ENCODE measurements around the gene ELAVL3. TPM values are rescaled to one million over a fixed set of nuclear protein-coding genes. Genes with fewer than 3 reads are reported as not detected.
A peak's percentile ranks its signal among the peaks of the same experiment; 100 is the strongest.
"Not testable (repeated sequence)": the region's sequence is repeated elsewhere in the genome, so short reads cannot be mapped to it uniquely, and the experiment has no call there.

Gene ELAVL3
- total RNA-seq, 1 donor from 2014 or later: 0.66 TPM

- H3K36me3 ChIP-seq: peaks cover 40% of the 10 kb centered on the region
- no peaks in the 10 kb centered on the region for H3K9me3 ChIP-seq (replicated peaks)
- peak within 1 kb of the TSS; percentile 78 for H3K27ac ChIP-seq (replicated peaks)
- peaks cover 23% of the 10 kb centered on the region for H3K4me1 ChIP-seq
- peak; percentile 87 for TF ChIP-seq CTCF (IDR thresholded peaks at IDR 0.05; ENCODE audit: borderline replicate concordance)
- peak within 1 kb of the TSS; percentile 85 for H3K4me3 ChIP-seq
- peak; percentile 98 for DNase-seq
- intact Hi-C loops (cut with micrococcal nuclease): no loop called here
- no peaks in the 10 kb centered on the region for H3K27me3 ChIP-seq (ENCODE audit: low read depth)
Measured at GRCh38 chr19:11435057-11435832, 45.6 kb downstream of the ELAVL3 start, which contains the start of the genes ODAD3 and PRKCSH. TSS of gene ODAD3 (minus strand) at chr19:11435121. CDS start at chr19:11435016, 105 bp downstream. TSS of gene PRKCSH (plus strand) at chr19:11435635. CDS start at chr19:11436118, 483 bp downstream.

GRCh38 chr19:11434703-11435056 is 46.2 kb downstream of the ELAVL3 start:
- Histone ChIP-seq H3K27ac (replicated peaks) (peak overlapping the region; percentile 78), H3K4me3 (peak overlapping the region; percentile 85), H3K36me3 (peaks cover 34% of the 10 kb centered on the region), H3K27me3 (ENCODE audit: low read depth) (no peaks in the 10 kb centered on the region), H3K4me1 (peaks cover 23% of the 10 kb centered on the region), H3K9me3 (replicated peaks) (no peaks in the 10 kb centered on the region)
- TF ChIP-seq CTCF (IDR thresholded peaks at IDR 0.05; ENCODE audit: borderline replicate concordance): no peak
- no peak for DNase-seq
- intact Hi-C loops (cut with micrococcal nuclease): no loop called here

GRCh38 chr19:11433526-11433925 is 47.3 kb downstream of the ELAVL3 start:
- Histone ChIP-seq H3K4me1 (peaks cover 23% of the 10 kb centered on the region), H3K36me3 (peaks cover 23% of the 10 kb centered on the region)
- H3K4me3 ChIP-seq; intact Hi-C loops (cut with micrococcal nuclease); DNase-seq; H3K27ac ChIP-seq (replicated peaks); H3K27me3 ChIP-seq (ENCODE audit: low read depth); H3K9me3 ChIP-seq (replicated peaks): not testable (repeated sequence)

- H3K4me1 ChIP-seq: peaks cover 21% of the 10 kb centered on the region
- DNase-seq: no peak
- intact Hi-C loops (cut with micrococcal nuclease): no loop called here
- no peaks in the 10 kb centered on the region for H3K9me3 ChIP-seq (replicated peaks)
- no peak for TF ChIP-seq CTCF (IDR thresholded peaks at IDR 0.05; ENCODE audit: borderline replicate concordance)
- no peak overlapping the region for H3K4me3 ChIP-seq
- H3K36me3 ChIP-seq: no peaks in the 10 kb centered on the region
- no peak overlapping the region for H3K27ac ChIP-seq (replicated peaks)
- peaks cover 28% of the 10 kb centered on the region for H3K27me3 ChIP-seq (ENCODE audit: low read depth)
Measured at GRCh38 chr19:11426656-11427055, 54.2 kb downstream of the ELAVL3 start.

- no peak for TF ChIP-seq CTCF (IDR thresholded peaks at IDR 0.05; ENCODE audit: borderline replicate concordance)
- Histone ChIP-seq H3K27ac (replicated peaks) (no peak overlapping the region), H3K27me3 (ENCODE audit: low read depth) (peaks cover 36% of the 10 kb centered on the region), H3K9me3 (replicated peaks) (no peaks in the 10 kb centered on the region), H3K4me3 (no peak overlapping the region), H3K4me1 (peaks cover 29% of the 10 kb centered on the region), H3K36me3 (no peaks in the 10 kb centered on the region)
- intact Hi-C loops (cut with micrococcal nuclease): no loop called here
- DNase-seq: no peak
Measured at GRCh38 chr19:11425719-11426457, 55.0 kb downstream of the ELAVL3 start.

- Histone ChIP-seq H3K4me3 (no peak overlapping the region), H3K36me3 (no peaks in the 10 kb centered on the region), H3K27me3 (ENCODE audit: low read depth) (peaks cover 57% of the 10 kb centered on the region), H3K9me3 (replicated peaks) (no peaks in the 10 kb centered on the region), H3K4me1 (peaks cover 48% of the 10 kb centered on the region), H3K27ac (replicated peaks) (no peak overlapping the region)
- no peak for TF ChIP-seq CTCF (IDR thresholded peaks at IDR 0.05; ENCODE audit: borderline replicate concordance)
- intact Hi-C loops (cut with micrococcal nuclease): no loop called here
- DNase-seq: no peak
Measured at GRCh38 chr19:11423791-11424181, 57.1 kb downstream of the ELAVL3 start.
